IMR-90 (cell line): ENCODE results near the gene NEO1. TPM values are rescaled to one million over a fixed set of nuclear protein-coding genes. Genes with fewer than 3 reads are reported as not detected.

Source experiments
- ATAC-seq: fragments of 200-7000 bp; cut with Tn5 transposase; 2 replicates; pipeline ENCODE4 v1.9.1; 2020; ENCODE audit warnings: low read depth, mild to moderate bottlenecking, moderate library complexity
- BruUV-seq: library from RNA; stranded (reverse); fragments of 400-500 nt; replicated peaks from 2 replicates; lab custom pipeline; 2021; lab: Mats Ljungman, UMichigan
- CTCF ChIA-PET: fragments of 300-600 bp; formaldehyde crosslinking; extraction: SDS; loops from one replicate; lab custom pipeline; 2021; ENCODE audit warnings: antibody characterized with exemption; lab: Yijun Ruan, JAX
- POLR2A ChIA-PET: fragments of 300-600 bp; sonication (Branson Sonifier 250); formaldehyde crosslinking; loops from one replicate; lab custom pipeline; 2022; ENCODE audit warnings: antibody characterized with exemption; ENCODE audit not compliant: unreplicated experiment; lab: Charles Lee
- DNase-seq: peaks from one replicate; pipeline ENCODE4 v3.0.0; 2013
- H2AFZ ChIP-seq: replicated peaks from 2 replicates; pipeline ENCODE3; 2013; ENCODE audit warnings: low read length, mild to moderate bottlenecking; ENCODE audit not compliant: poor library complexity
- H2AK5ac ChIP-seq: 2 replicates; pipeline ENCODE4 v1.6.1; 2013; ENCODE audit warnings: low read depth, low read length, inconsistent platforms
- H2AK9ac ChIP-seq: replicated peaks from 2 replicates; pipeline ENCODE3; 2013; ENCODE audit warnings: mild to moderate bottlenecking, low read depth, low read length, moderate library complexity; ENCODE audit not compliant: poor library complexity
- H2BK120ac ChIP-seq: 2 replicates; pipeline ENCODE4 v1.6.1; 2013; ENCODE audit warnings: low read depth, low read length, inconsistent platforms
- H2BK15ac ChIP-seq: 3 replicates; pipeline ENCODE4 v1.6.1; 2013; ENCODE audit warnings: low read depth, low read length, inconsistent platforms
- H2BK20ac ChIP-seq: 2 replicates; pipeline ENCODE4 v1.6.1; 2013; ENCODE audit warnings: low read depth, mild to moderate bottlenecking, inconsistent platforms, low read length, moderate library complexity
- H2BK5ac ChIP-seq: 2 replicates; pipeline ENCODE4 v1.6.1; 2013; ENCODE audit warnings: mild to moderate bottlenecking, low read depth, low read length, inconsistent platforms; ENCODE audit not compliant: poor library complexity, severe bottlenecking
- H3K14ac ChIP-seq: replicated peaks from 2 replicates; pipeline ENCODE4 v1.6.1; 2013; ENCODE audit warnings: low read depth, low read length, inconsistent platforms
- H3K18ac ChIP-seq: 2 replicates; pipeline ENCODE4 v1.6.1; 2013; ENCODE audit warnings: low read depth, low read length, control low read depth
- H3K23ac ChIP-seq: 2 replicates; pipeline ENCODE4 v1.6.1; 2013; ENCODE audit warnings: low read depth, low read length, inconsistent platforms
- H3K27ac ChIP-seq: 2 replicates; pipeline ENCODE4 v1.5.1; 2013; ENCODE audit warnings: mild to moderate bottlenecking, control low read depth, low read length; ENCODE audit not compliant: insufficient read depth
- H3K27me3 ChIP-seq: 2 replicates; pipeline ENCODE4 v1.6.1; 2013; ENCODE audit warnings: low read length; ENCODE audit not compliant: control insufficient read depth, insufficient read depth
- H3K36me3 ChIP-seq: 2 replicates; pipeline ENCODE4 v1.6.1; 2013; ENCODE audit warnings: low read length, mixed read lengths; ENCODE audit not compliant: control insufficient read depth, insufficient read depth
- H3K4ac ChIP-seq: 2 replicates; pipeline ENCODE4 v1.6.1; 2013; ENCODE audit warnings: low read depth, low read length, inconsistent platforms
- H3K4me1 ChIP-seq: 2 replicates; pipeline ENCODE4 v1.6.1; 2013; ENCODE audit warnings: low read length, mixed read lengths; ENCODE audit not compliant: control insufficient read depth, insufficient read depth
- H3K4me2 ChIP-seq: 2 replicates; pipeline ENCODE4 v1.6.1; 2013; ENCODE audit warnings: low read depth, mild to moderate bottlenecking, control low read depth, low read length, moderate library complexity
- H3K4me3 ChIP-seq: 2 replicates; pipeline ENCODE4 v1.5.1; 2013; ENCODE audit warnings: low read depth, mild to moderate bottlenecking, control low read depth, low read length, moderate library complexity; ENCODE audit not compliant: insufficient read depth
- H3K56ac ChIP-seq: 2 replicates; pipeline ENCODE4 v1.6.1; 2013; ENCODE audit warnings: low read length, inconsistent platforms; ENCODE audit not compliant: insufficient read depth; ENCODE audit errors: extremely low read depth
- H3K79me1 ChIP-seq, 2 experiments: 2 replicates each; pipeline ENCODE4 v1.6.1; 2013; ENCODE audit warnings: low read length in 2 of 2, inconsistent platforms in 1 of 2, low read depth in 1 of 2
- H3K9ac ChIP-seq: 2 replicates; pipeline ENCODE4 v1.6.1; 2013; ENCODE audit warnings: low read depth, low read length, control low read depth
- H3K9me1 ChIP-seq: 2 replicates; pipeline ENCODE4 v1.6.1; 2013; ENCODE audit warnings: low read length, inconsistent platforms; ENCODE audit not compliant: insufficient read depth
- H3K9me3 ChIP-seq: 2 replicates; pipeline ENCODE4 v1.6.1; 2013; ENCODE audit warnings: low read length; ENCODE audit not compliant: control insufficient read depth, insufficient read depth
- H4K20me1 ChIP-seq: 2 replicates; pipeline ENCODE4 v1.6.1; 2013; ENCODE audit warnings: low read length, inconsistent platforms; ENCODE audit not compliant: insufficient read depth
- H4K5ac ChIP-seq: 2 replicates; pipeline ENCODE4 v1.6.1; 2013; ENCODE audit warnings: mild to moderate bottlenecking, low read depth, low read length, control low read depth
- H4K8ac ChIP-seq, 2 experiments: 2 replicates each; pipeline ENCODE4 v1.6.1; 2013; ENCODE audit warnings: low read depth in 2 of 2, low read length in 2 of 2, control low read depth in 1 of 2, inconsistent platforms in 1 of 2
- H4K91ac ChIP-seq: 2 replicates; pipeline ENCODE4 v1.6.1; 2013; ENCODE audit warnings: low read depth, low read length, inconsistent platforms; ENCODE audit not compliant: insufficient read depth
- BHLHE40 ChIP-seq: fragments of 150-350 bp; IDR thresholded peaks from 2 replicates; pipeline ENCODE4 v1.6.1; 2016; ENCODE audit warnings: mild to moderate bottlenecking, low read depth, low read length
- CEBPB ChIP-seq: IDR thresholded peaks from 2 replicates; pipeline ENCODE4 v1.6.1; 2012; ENCODE audit warnings: low read depth, low read length, improper control_type of control experiment
- CHD1 ChIP-seq: IDR thresholded peaks from 2 replicates; pipeline ENCODE4 v1.6.1; 2012; ENCODE audit warnings: low read depth, low read length, improper control_type of control experiment
- CTCF ChIP-seq: conservative IDR thresholded peaks from 2 replicates; pipeline ENCODE4 v1.5.1; 2012; ENCODE audit warnings: mild to moderate bottlenecking, low read depth, low read length, improper control_type of control experiment
- MAZ ChIP-seq: IDR thresholded peaks from 2 replicates; pipeline ENCODE4 v1.6.1; 2012; ENCODE audit warnings: low read depth, mild to moderate bottlenecking, low read length, improper control_type of control experiment, moderate library complexity, borderline replicate concordance
- MXI1 ChIP-seq: IDR thresholded peaks from 2 replicates; pipeline ENCODE4 v1.6.1; 2012; ENCODE audit warnings: low read depth, mild to moderate bottlenecking, low read length, moderate library complexity, borderline replicate concordance
- NFE2L2 ChIP-seq: fragments of 150-350 bp; IDR thresholded peaks from 2 replicates; pipeline ENCODE4 v1.6.1; 2016; ENCODE audit warnings: low read depth, mild to moderate bottlenecking, low read length
- POLR2A ChIP-seq: IDR thresholded peaks from 2 replicates; pipeline ENCODE4 v1.6.1; 2012; ENCODE audit warnings: mild to moderate bottlenecking, low read depth, low read length
- RCOR1 ChIP-seq: IDR thresholded peaks from 2 replicates; pipeline ENCODE4 v1.6.1; 2012; ENCODE audit warnings: mild to moderate bottlenecking, low read length, improper control_type of control experiment; ENCODE audit not compliant: insufficient replicate concordance
- RFX5 ChIP-seq: IDR thresholded peaks from 2 replicates; pipeline ENCODE4 v1.8.0; 2012; ENCODE audit warnings: low read depth, mild to moderate bottlenecking, low read length, moderate library complexity
- SMC3 ChIP-seq: fragments of 150-350 bp; IDR thresholded peaks from 2 replicates; pipeline ENCODE4 v1.6.1; 2016; ENCODE audit warnings: low read depth, mild to moderate bottlenecking, antibody characterized with exemption, low read length, moderate library complexity
- USF2 ChIP-seq: fragments of 150-350 bp; IDR thresholded peaks from 2 replicates; pipeline ENCODE4 v1.6.1; 2017; ENCODE audit warnings: mild to moderate bottlenecking, antibody characterized with exemption, low read length, low read depth
- WGBS, 2 experiments: methylation state at CpG; one replicate each; pipeline versions ENCODE4 v1.1.5 to v1.1.7; 2013; ENCODE audit warnings: missing lambda C conversion rate in 2 of 2; ENCODE audit not compliant: insufficient read length in 1 of 2; ENCODE audit errors: extremely low coverage in 2 of 2; 5-methylcytosine and 5-hydroxymethylcytosine counted together
- dilution Hi-C: fragments of 300-500 bp; cut with HindIII; formaldehyde crosslinking; loops from one replicate; pipeline ENCODE4 v1.14.3; 2018; ENCODE audit warnings: low sequenced_read_pairs; ENCODE audit not compliant: unreplicated experiment
- in situ Hi-C: fragments of 300-500 bp; cut with MboI; formaldehyde crosslinking; loops from 3 replicates; pipeline ENCODE4 v1.14.3; 2019; ENCODE audit warnings: low sequenced_read_pairs, inconsistent platforms, mixed read lengths
- intact Hi-C: fragments of 100-400 bp; cut with micrococcal nuclease; formaldehyde crosslinking; loops from 2 replicates; pipeline ENCODE4 v1.10.0; 2022
- polyA plus RNA-seq, 3 experiments: library from polyadenylated mRNA; depleted of rRNA; stranded (reverse); fragments of >200 nt; gene quantifications; 2 replicates each; pipeline ENCODE4 v1.2.3, GENCODE V29; 2012; ENCODE audit warnings: low replicate concordance in 1 of 3
- total RNA-seq: library from RNA; depleted of rRNA; stranded (reverse); fragments of >200 nt; gene quantifications from 2 replicates; pipeline ENCODE4 v1.2.3, GENCODE V29; 2012

The NEO1 gene
- total and polyA plus RNA-seq, 2 of the 4 experiments (the other 2 are of a cell fraction), result 16.3 to 18.5 TPM

GRCh38 chr15:73047882-73048281 is 4.4 kb upstream of the NEO1 start:
- intact Hi-C loops (no loop called here), dilution Hi-C loops (no loop called here), in situ Hi-C loops (no loop called here)
- H2AFZ ChIP-seq, result no peak overlapping the region
- H3K56ac ChIP-seq, result no peak overlapping the region
- 0 out of 2 replicates have a peak, but pooled peaks cover 2% of the 10 kb centered on the region for H3K4me1 ChIP-seq
- no peaks in the 10 kb centered on the region for H4K20me1 ChIP-seq
- peaks cover 5% of the 10 kb centered on the region for H3K27me3 ChIP-seq
- no peak overlapping the region for H3K4me3 ChIP-seq
- H2AK5ac ChIP-seq, result no peak overlapping the region
- H4K8ac ChIP-seq, result no peak overlapping the region
- ATAC-seq (no peak), DNase-seq (no peak)
- H3K79me1 ChIP-seq, result no peaks in the 10 kb centered on the region
- 60% methylated on average over 1 of the region's 6 CpGs; no CpG with 5 or more reads in 1 of the 2 experiments for WGBS, 2 experiments
- no peak overlapping the region for H3K14ac ChIP-seq
- POLR2A ChIA-PET, result interaction anchor here (0.6 kb wide), 1 partner anchor 9 kb away, joined by 3 read pairs; no protein-coding TSS in a partner anchor
- no peaks in the 10 kb centered on the region for H3K9me3 ChIP-seq
- no peak overlapping the region for H3K27ac ChIP-seq
- no peaks in the 10 kb centered on the region for H3K36me3 ChIP-seq
- H4K5ac ChIP-seq, result no peak overlapping the region
- CTCF ChIA-PET, result no interaction called here
- no peak overlapping the region for H2BK20ac ChIP-seq
- H3K9me1 ChIP-seq, result no peaks in the 10 kb centered on the region
- no peak overlapping the region for H3K18ac ChIP-seq
- H2AK9ac ChIP-seq, result no peak overlapping the region
- no peak overlapping the region for H2BK15ac ChIP-seq
- H2BK120ac ChIP-seq, result no peak overlapping the region
- H3K23ac ChIP-seq, result no peak overlapping the region
- no peak overlapping the region for H3K4me2 ChIP-seq
- no peak overlapping the region for H2BK5ac ChIP-seq
- H3K4ac ChIP-seq, result no peak overlapping the region
- TF ChIP-seq RFX5, result no peak
- TF ChIP-seq USF2, result no peak
- no peak for TF ChIP-seq BHLHE40
- TF ChIP-seq SMC3, result no peak
- TF ChIP-seq CTCF, result no peak
- TF ChIP-seq CEBPB, result no peak
- no peak for TF ChIP-seq MXI1
- no peak for TF ChIP-seq CHD1
- no peak for TF ChIP-seq POLR2A
- TF ChIP-seq NFE2L2, result no peak
- TF ChIP-seq RCOR1, result no peak
- no peak for TF ChIP-seq MAZ
- no peak overlapping the region for H3K9ac ChIP-seq
- BruUV-seq, result no TSS peak
- H4K91ac ChIP-seq, result no peak overlapping the region
